DOHH2 (cell line): ENCODE measurements around the gene HLA-DOB.
A peak's percentile ranks its signal among the peaks of the same experiment; 100 is the strongest.
"Not testable (repeated sequence)": the region's sequence is repeated elsewhere in the genome, so short reads cannot be mapped to it uniquely, and the experiment has no call there.

Experiments
- H3F3A ChIP-seq: fragments of 200-600 bp; sonication (generic), shearing (Covaris generic); 2 replicates; pipeline ENCODE4 v1.6.0; 2016; ENCODE audit warnings: antibody characterized with exemption, mild to moderate bottlenecking; ENCODE audit not compliant: control insufficient read depth, insufficient read depth
- H3K27ac ChIP-seq: fragments of 200-600 bp; sonication (generic); 2 replicates; pipeline ENCODE4 v1.5.1; 2014; ENCODE audit warnings: low read depth, mild to moderate bottlenecking, low read length, moderate library complexity
- H3K27me3 ChIP-seq: fragments of 200-600 bp; sonication (generic); 2 replicates; pipeline ENCODE4 v1.6.1; 2014; ENCODE audit warnings: mild to moderate bottlenecking, low read length, mixed read lengths; ENCODE audit not compliant: control insufficient read depth
- H3K36me3 ChIP-seq: fragments of 200-600 bp; sonication (generic); 2 replicates; pipeline ENCODE4 v1.6.1; 2014; ENCODE audit warnings: mild to moderate bottlenecking, low read length, moderate library complexity, mixed read lengths; ENCODE audit not compliant: control insufficient read depth
- H3K4me1 ChIP-seq: fragments of 200-600 bp; sonication (generic); 2 replicates; pipeline ENCODE4 v1.6.1; 2014; ENCODE audit warnings: mild to moderate bottlenecking, low read length, mixed read lengths; ENCODE audit not compliant: control insufficient read depth
- H3K4me2 ChIP-seq: fragments of 200-600 bp; sonication (generic); 2 replicates; pipeline ENCODE4 v1.6.0; 2014; ENCODE audit warnings: mild to moderate bottlenecking, low read length, moderate library complexity
- H3K4me3 ChIP-seq: fragments of 200-600 bp; sonication (generic); 2 replicates; pipeline ENCODE4 v1.5.1; 2014; ENCODE audit warnings: mild to moderate bottlenecking, low read length, mixed read lengths
- H3K79me2 ChIP-seq: fragments of 200-600 bp; sonication (generic); 2 replicates; pipeline ENCODE4 v1.6.1; 2014; ENCODE audit warnings: mild to moderate bottlenecking, low read length, mixed read lengths; ENCODE audit not compliant: control insufficient read depth
- H3K9me2 ChIP-seq: fragments of 200-600 bp; sonication (generic); replicated peaks from 2 replicates; pipeline ENCODE4 v1.6.1; 2014; ENCODE audit warnings: mild to moderate bottlenecking, low read length, mixed read lengths; ENCODE audit not compliant: control insufficient read depth
- H3K9me3 ChIP-seq: fragments of 200-600 bp; sonication (generic); 2 replicates; pipeline ENCODE4 v1.6.1; 2014; ENCODE audit warnings: antibody characterized with exemption, low read length, mixed read lengths; ENCODE audit not compliant: control insufficient read depth, insufficient read depth
- H4K20me1 ChIP-seq: fragments of 200-600 bp; sonication (generic); 2 replicates; pipeline ENCODE4 v1.6.0; 2014; ENCODE audit warnings: low read depth, mild to moderate bottlenecking, antibody characterized with exemption, low read length, moderate library complexity; ENCODE audit not compliant: control insufficient read depth, insufficient read depth
- EZH2phosphoT487 ChIP-seq: fragments of 200-600 bp; sonication (generic); IDR thresholded peaks from 2 replicates; pipeline ENCODE4 v1.6.1; 2017; ENCODE audit warnings: borderline replicate concordance, mild to moderate bottlenecking, antibody characterized with exemption, low read length, moderate library complexity, mixed read lengths
- TF ChIP-seq, protein P1 (sequence below): fragments of 200-600 bp; sonication (generic); IDR thresholded peaks from one replicate; pipeline ENCODE4 v1.5.1; 2014; ENCODE audit warnings: antibody characterized with exemption, mild to moderate bottlenecking, low read depth, low read length; ENCODE audit not compliant: poor library complexity, severe bottlenecking

HLA-DOB gene

GRCh38 chr6:32814145-32814544 is 2.7 kb downstream of the HLA-DOB start:
- H3K79me2 ChIP-seq: peaks cover 24% of the 10 kb centered on the region
- H3K36me3 ChIP-seq: peaks cover 53% of the 10 kb centered on the region
- peak overlapping the region; percentile 75 for H3K4me3 ChIP-seq
- peak overlapping the region; percentile 97 for H3K27ac ChIP-seq
- H3K4me2 ChIP-seq: peak overlapping the region; percentile 93
- peaks cover 19% of the 10 kb centered on the region for H3F3A ChIP-seq
- no peaks in the 10 kb centered on the region for H3K9me3 ChIP-seq
- TF ChIP-seq, protein P1, sequence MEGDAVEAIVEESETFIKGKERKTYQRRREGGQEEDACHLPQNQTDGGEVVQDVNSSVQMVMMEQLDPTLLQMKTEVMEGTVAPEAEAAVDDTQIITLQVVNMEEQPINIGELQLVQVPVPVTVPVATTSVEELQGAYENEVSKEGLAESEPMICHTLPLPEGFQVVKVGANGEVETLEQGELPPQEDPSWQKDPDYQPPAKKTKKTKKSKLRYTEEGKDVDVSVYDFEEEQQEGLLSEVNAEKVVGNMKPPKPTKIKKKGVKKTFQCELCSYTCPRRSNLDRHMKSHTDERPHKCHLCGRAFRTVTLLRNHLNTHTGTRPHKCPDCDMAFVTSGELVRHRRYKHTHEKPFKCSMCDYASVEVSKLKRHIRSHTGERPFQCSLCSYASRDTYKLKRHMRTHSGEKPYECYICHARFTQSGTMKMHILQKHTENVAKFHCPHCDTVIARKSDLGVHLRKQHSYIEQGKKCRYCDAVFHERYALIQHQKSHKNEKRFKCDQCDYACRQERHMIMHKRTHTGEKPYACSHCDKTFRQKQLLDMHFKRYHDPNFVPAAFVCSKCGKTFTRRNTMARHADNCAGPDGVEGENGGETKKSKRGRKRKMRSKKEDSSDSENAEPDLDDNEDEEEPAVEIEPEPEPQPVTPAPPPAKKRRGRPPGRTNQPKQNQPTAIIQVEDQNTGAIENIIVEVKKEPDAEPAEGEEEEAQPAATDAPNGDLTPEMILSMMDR: no peak
- no peak for TF ChIP-seq EZH2phosphoT487
- H3K9me2 ChIP-seq: no peaks in the 10 kb centered on the region
- no peaks in the 10 kb centered on the region for H4K20me1 ChIP-seq
- H3K27me3 ChIP-seq: no peaks in the 10 kb centered on the region
- peaks cover 51% of the 10 kb centered on the region for H3K4me1 ChIP-seq

- H3K27ac ChIP-seq: no peak overlapping the region
- H4K20me1 ChIP-seq: no peaks in the 10 kb centered on the region
- no peaks in the 10 kb centered on the region for H3K9me2 ChIP-seq
- peaks cover 7% of the 10 kb centered on the region for H3K4me1 ChIP-seq
- no peak for TF ChIP-seq EZH2phosphoT487
- TF ChIP-seq, protein P1: no peak
- H3K27me3 ChIP-seq: no peaks in the 10 kb centered on the region
- H3K36me3 ChIP-seq: peaks cover 43% of the 10 kb centered on the region
- no peaks in the 10 kb centered on the region for H3K9me3 ChIP-seq
- peaks cover 9% of the 10 kb centered on the region for H3K79me2 ChIP-seq
- H3K4me3 ChIP-seq: no peak overlapping the region
- H3F3A ChIP-seq: no peaks in the 10 kb centered on the region
- H3K4me2 ChIP-seq: no peak overlapping the region
These were observed 7.6 kb downstream of the HLA-DOB start for GRCh38 chr6:32809171-32809570.

DNA sequence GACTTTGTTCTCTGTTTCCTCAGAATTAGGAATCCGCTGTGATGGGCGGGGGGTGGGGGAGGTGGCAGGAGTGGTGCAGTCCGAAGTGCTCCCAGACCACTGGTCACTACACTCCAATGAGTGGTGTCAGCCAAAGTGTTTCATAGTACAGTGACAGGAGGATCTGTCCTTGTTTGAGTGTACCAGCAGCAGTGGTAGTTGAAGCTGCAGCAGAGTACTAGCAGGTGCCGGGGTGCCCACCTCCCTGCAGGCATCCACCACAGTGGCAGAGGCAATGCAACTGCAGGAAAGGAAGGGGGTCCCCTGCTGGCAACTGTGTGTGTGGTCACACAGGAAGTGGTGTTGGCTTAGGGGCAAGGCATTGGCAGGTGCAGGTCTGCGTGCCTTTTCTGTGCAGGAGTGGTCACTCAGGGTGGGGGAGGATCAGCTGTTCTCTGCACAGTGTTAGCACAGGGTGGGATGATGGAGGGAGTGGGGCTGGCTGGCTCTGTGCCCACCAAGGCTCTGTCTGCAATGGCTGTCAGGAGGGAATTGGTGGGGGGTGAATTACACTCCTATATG is 9.7 kb downstream of the HLA-DOB start:
- Histone ChIP-seq H3K9me2 (no peaks in the 10 kb centered on the region), H3K27me3 (no peaks in the 10 kb centered on the region), H3K4me3 (no peak overlapping the region), H3F3A (no peaks in the 10 kb centered on the region), H3K4me2 (no peak overlapping the region), H3K36me3 (peaks cover 22% of the 10 kb centered on the region), H3K9me3 (no peaks in the 10 kb centered on the region), H4K20me1 (no peaks in the 10 kb centered on the region), H3K27ac (no peak overlapping the region), H3K79me2 (no peaks in the 10 kb centered on the region), H3K4me1 (peaks cover 12% of the 10 kb centered on the region)
- TF ChIP-seq EZH2phosphoT487: no peak
- TF ChIP-seq, protein P1: no peak

DNA sequence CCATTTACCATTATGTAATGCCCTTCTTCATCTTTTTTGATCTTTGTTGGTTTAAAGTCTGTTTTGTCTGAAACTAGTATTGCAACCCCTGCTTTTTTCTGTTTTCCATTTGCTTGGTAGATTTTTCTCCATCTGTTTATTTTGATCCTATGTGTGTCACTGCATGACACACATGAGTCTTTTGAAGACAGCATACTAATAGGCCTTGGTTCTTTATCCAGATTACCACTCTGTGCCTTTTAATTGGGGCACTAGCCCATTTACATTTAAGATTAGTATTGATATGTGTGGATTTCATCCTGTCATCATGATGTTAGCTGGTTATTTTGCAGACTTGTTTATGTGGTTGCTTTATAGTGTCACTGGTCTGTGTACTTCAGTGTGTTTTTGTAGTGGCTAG is 11.4 kb downstream of the HLA-DOB start:
- not testable (repeated sequence) for H3K27ac ChIP-seq, H3K27me3 ChIP-seq, H3K4me2 ChIP-seq, H4K20me1 ChIP-seq, H3K4me3 ChIP-seq, H3K9me3 ChIP-seq, H3K9me2 ChIP-seq, H3F3A ChIP-seq, H3K79me2 ChIP-seq
- peaks cover 12% of the 10 kb centered on the region for H3K4me1 ChIP-seq
- peaks cover 18% of the 10 kb centered on the region for H3K36me3 ChIP-seq
